EH (cell line): ENCODE measurements around the gene KIAA0319L.
"Not testable (repeated sequence)": the region's sequence is repeated elsewhere in the genome, so short reads cannot be mapped to it uniquely, and the experiment has no call there.

Source experiments
- DNase-seq: peaks from one replicate; pipeline ENCODE4 v3.0.0-alpha.2; 2015; ENCODE audit warnings: low read depth

The KIAA0319L gene

DNA sequence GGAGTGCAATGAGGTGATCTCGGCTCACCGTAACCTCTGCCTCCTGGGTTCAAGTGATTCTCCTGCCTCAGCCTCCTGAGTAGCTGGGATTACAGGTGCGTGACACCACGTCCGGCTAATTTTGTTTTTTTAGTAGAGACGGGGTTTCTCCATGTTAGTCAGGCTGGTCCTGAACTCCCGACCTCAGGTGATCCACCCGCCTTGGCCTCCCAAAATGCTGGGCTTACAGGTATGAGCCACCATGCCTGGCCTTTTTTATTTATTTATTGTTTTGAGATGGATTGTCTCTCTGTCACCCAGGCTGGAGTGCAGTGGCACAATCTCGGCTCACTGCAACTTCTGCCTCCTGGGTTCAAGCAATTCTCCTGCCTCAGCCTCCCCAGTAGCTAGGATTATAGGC, 24.4 kb upstream of the KIAA0319L start:
- DNase-seq: not testable (repeated sequence)

DNA sequence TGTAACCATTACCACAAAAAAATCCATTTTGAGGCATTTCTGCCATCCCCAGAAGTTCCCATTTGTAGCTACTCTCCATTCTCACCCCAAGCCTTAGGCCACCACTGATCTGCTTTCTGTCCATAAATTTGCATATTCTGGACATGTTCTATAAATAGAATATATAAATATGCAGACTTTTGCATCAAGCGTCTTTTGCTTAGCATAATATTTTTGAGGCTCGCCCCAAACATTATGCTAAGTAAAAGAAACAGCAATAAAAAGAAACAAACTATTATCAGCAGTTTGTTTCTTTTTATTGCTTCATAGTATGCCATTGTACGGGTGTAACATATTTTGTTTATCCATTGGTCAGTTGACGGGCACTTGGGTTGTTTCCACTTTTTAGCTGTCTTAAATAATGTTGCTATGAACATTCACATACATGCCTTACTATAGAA, 23.8 kb upstream of the KIAA0319L start:
- DNase-seq: no peak

DNA sequence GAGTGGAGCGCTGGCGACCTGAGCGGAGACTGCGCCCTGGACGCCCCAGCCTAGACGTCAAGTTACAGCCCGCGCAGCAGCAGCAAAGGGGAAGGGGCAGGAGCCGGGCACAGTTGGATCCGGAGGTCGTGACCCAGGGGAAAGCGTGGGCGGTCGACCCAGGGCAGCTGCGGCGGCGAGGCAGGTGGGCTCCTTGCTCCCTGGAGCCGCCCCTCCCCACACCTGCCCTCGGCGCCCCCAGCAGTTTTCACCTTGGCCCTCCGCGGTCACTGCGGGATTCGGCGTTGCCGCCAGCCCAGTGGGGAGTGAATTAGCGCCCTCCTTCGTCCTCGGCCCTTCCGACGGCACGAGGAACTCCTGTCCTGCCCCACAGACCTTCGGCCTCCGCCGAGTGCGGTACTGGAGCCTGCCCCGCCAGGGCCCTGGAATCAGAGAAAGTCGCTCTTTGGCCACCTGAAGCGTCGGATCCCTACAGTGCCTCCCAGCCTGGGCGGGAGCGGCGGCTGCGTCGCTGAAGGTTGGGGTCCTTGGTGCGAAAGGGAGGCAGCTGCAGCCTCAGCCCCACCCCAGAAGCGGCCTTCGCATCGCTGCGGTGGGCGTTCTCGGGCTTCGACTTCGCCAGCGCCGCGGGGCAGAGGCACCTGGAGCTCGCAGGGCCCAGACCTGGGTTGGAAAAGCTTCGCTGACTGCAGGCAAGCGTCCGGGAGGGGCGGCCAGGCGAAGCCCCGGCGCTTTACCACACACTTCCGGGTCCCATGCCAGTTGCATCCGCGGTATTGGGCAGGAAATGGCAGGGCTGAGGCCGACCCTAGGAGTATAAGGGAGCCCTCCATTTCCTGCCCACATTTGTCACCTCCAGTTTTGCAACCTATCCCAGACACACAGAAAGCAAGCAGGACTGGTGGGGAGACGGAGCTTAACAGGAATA, 20.1 kb upstream of the KIAA0319L start:
- DNase-seq: no peak

DNA sequence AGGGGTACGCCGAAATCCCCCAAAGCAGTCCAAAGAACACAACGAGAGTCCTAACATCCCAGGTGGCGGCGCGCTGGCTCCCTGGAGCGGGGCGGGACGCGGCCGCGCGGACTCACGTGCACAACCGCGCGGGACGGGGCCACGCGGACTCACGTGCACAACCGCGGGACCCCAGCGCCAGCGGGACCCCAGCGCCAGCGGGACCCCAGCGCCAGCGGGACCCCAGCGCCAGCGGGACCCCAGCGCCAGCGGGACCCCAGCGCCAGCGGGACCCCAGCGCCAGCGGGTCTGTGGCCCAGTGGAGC, 19.5 kb upstream of the KIAA0319L start:
- DNase-seq: not testable (repeated sequence)

DNA sequence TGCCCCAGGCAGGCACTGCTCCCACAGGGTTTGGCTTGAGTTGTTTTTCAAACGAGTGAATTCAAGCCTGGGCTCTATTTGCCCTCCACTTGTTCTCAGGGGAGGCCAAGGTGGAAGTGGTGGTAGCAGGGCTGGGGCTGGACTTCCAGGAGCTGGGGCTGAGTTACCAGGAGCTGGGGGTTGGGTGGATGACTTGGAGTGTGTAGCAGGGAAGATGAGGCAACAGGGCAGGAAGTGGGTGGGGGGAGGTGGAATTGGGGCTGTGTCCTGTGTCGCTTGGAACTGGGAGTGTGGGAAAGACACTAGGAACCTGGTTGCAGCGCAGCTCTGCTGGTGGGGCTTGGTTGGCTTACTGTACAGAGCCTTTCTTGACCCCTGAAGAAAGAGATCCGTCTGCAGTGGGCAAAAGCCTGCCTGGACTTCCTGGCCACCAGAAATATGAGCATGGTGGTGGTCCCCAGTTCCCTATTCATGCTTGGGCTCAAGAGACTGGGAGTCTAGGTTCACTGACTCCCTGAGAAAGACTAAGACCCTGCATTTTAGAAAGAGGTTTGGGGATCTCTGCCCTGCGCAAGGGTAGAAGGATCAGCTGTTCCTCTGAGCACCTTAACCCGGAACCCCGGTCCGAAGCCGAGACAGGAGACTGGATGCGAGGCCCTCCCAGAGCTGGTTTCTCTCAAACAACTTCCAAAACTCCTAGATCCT, 19.0 kb upstream of the KIAA0319L start:
- peak; percentile 56 for DNase-seq

DNA sequence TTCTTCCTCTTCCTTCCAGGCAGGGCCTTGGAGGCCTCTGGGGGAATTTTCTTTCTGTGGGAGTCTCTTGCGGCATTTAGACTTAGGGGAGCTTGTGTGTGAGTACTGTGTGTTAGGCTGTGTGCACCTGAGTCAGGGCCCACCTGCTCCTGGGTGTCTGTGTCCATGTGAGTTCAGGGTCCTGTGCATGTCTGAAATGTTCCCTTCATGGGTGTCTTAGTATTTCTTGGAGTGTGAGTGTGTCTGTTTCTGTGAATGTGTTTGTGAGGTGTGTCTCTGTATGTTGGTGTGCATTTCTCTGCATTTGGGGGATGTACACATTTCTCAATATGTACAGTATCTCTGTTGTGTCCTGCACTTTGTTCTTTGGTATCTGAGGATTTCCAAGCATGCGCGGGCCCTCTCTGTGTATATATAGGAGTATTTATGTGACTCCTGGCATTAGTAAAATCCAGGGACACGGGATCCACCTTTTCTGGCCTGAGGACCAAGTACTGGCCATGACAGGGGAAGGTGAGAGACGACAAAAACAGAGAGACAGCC, 18.3 kb upstream of the KIAA0319L start:
- no peak for DNase-seq

DNA sequence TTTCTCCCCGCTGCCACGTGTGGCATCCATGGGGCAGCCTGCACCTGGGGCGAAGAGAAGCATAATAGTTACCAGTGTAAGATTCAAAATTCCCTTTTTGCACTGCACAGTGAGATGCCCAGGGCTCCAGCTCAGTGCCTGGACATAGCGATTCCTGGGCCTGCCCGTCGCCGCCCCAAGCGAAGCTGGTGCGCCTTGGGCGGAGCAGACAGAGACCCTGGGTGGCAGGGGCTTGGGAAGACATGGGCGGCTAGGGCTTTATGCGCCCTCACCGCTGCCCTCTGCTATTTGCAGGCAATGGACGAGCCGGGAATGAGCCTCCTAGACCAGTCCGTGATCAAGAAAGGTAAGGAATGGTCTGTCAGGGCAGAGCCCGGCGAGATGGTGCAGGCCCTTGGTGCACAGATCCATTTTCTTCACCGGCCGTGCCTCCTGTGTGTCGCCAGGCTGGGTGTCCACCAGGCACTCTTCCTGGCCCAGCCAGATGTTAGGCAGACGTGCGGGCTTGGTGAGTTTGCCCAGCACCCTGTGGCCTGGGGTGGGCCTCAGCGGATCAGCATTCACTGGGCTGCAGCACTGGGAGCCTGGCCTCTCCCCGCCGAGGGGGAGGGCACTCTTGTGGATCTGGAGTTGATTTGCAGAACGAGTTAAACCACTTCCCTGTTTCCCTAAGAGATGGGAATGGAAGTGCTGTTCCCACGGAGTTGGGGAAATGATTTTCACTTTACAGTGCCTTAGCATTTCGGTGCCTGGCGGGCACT, 17.6 kb upstream of the KIAA0319L start:
- no peak for DNase-seq

DNA sequence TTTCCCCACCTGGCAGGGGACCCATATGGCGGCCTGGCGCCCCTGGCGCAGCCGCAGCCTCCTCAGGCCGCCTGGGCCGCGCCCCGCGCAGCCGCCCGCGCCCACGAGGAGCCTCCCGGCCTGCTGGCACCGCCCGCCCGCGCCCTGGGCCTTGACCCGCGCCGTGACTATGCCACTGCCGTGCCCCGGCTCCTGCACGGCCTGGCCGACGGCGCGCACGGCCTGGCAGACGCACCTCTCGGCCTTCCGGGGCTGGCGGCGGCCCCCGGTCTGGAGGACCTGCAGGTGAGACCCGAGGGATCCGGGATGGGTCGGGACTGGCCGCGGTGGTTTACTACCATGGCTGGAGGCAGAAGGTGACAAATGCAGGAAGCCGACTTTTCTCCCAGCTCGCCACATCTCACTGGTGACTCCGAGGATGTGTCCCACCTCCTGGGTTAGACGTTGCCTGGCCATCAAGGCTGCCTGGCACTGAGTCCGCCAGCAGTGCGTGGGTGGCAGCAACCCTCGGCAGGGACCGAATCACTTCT, 17.0 kb upstream of the KIAA0319L start:
- no peak for DNase-seq

DNA sequence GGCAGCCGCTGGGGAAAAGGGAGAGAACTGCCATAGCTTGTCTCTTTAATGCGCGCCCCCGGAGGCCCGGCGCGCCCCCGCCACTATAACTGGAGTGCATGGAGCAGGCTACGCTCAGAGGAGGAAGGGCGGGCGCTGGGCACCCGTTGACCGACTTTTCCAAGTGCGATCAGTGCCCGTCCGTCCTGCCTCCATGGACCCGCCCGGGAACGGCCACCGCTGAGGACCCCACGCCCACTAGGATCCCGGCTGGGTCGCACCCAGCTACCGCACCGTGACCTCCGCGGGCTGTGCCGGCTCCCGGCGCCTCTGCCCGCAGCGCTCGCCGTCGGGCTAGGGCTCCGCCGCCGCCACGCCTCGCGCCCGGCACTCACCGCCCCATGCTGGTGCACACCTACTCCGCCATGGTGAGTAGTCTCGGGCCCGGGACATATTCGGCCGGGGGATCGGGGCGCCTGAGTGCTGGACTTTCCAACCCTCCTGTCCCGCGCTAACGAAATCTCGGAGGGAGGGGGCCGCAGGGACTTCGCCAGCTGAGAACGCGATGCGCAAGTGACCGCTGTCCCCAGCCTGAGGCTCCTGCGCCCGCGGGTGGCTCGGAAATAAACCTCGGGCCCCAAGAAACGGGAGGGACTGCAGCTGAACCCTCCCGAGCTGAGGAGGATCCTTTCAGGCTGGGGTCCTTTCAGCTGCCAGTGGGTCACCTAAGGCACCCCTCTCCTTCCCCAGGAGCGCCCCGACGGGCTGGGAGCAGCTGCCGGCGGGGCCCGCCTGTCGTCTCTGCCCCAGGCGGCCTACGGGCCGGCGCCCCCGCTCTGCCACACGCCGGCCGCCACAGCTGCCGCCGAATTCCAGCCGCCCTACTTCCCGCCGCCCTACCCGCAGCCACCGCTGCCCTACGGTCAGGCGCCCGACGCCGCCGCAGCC, 16.3 kb upstream of the KIAA0319L start, which contains the start of gene TFAP2E:
Gene TFAP2E (plus strand): TSS at position 117 of the 927 bp plus-strand sequence. CDS start 264 bp downstream, at position 381.
- peak; percentile 60 for DNase-seq

DNA sequence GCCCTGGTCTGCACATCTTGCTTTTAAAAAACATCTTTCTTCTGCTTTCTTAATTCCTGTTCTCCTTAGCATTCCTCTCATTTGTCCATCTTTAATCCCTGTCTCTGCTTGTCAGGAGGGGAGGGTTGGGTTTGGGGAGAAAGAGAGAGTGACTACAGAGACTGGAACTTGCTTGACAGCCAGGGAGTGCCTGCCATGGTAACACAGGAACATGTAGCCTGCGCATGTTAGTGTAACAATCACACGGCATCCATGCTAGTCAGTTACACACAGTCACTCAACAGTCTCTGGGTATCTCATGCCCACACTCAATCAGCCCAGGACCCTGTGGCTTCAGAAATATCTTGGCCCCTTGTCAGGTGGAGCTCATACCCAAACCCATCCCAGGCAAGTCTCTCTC, 15.1 kb upstream of the KIAA0319L start:
- no peak for DNase-seq

DNA sequence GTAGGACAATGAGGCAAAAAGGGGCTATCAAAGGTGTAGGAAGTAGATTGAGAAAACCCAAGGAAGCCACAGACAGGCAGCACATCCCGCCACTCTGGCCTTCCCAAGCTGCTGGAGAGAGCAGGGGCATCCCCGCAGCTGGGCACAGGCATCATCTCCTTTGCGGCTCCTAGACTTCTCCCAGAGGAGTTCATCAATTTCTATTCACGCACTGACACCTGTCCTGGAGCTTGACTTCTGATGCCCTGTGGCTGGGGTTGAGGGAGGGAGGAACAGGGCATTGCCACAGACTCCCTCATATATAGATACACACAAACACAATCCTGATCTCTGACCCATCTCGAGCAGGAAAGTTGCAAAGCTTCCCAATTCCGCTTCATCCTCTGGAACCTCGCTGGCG, 14.1 kb upstream of the KIAA0319L start:
- no peak for DNase-seq

DNA sequence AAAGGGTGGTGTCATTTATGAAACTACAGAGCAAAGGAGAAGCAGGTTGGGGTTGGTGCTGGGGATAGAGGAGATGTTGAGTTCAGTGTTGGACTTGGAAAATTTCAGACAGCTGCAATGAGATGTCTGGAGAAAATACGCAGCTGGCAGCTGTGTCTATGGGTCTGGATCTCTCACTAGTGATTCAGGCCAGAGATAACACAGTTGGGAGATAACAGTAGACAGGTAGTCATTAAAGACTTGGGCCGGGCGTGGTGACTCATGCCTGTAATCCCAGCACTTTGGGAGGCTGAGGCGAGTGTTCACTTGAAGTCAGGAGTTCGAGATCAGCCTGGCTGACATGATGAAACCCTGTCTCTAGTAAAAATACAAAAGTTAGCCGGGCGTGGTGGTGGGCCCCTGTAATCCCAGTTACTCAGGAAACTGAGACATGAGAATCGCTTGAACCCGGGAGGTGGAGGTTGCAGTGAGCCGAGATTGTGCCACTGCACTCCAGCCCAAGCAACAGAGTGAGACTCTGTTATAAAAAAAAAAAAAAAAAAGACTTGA, 13.5 kb upstream of the KIAA0319L start:
- DNase-seq: no peak

DNA sequence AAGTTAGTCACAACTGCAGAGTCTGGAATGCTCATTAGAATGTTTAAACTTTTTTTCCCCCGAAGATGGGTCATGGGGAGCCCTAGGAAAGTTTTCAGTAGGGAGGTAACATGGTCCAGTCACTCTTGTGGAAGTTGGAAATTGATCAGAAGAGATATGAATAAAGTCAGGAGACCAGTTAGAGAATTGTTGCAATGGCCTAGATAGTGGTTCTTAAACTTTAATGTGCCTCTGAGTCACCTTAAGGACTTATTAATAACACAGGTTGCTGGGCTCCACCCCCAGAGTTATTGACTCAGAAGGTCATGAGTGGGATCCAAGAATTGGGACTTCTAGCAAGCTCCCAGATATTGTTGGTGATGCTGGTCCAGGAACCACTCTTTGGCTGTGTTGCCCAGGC, 12.7 kb upstream of the KIAA0319L start:
- DNase-seq: peak; percentile 47

DNA sequence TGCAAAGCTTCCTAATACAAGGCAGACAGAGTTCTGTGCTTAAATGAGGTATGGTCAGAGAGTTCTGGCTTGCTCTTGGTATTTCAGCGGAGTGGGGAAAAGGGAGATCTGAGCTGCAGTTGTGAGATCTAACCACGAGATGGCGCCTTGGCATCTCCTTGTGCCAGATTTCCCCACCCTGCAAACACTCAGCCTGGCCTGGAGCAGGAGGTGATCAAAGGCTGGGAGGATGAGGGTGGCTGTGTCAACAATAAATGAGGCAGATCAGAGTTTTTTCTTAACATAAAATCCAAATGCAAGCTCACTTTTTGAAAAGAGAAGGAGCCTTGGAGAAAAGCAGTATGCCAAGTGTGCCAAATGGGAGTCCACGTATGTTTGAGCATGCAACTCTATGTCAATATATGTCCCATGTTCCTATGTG, 11.8 kb upstream of the KIAA0319L start:
- DNase-seq: peak; percentile 75

DNA sequence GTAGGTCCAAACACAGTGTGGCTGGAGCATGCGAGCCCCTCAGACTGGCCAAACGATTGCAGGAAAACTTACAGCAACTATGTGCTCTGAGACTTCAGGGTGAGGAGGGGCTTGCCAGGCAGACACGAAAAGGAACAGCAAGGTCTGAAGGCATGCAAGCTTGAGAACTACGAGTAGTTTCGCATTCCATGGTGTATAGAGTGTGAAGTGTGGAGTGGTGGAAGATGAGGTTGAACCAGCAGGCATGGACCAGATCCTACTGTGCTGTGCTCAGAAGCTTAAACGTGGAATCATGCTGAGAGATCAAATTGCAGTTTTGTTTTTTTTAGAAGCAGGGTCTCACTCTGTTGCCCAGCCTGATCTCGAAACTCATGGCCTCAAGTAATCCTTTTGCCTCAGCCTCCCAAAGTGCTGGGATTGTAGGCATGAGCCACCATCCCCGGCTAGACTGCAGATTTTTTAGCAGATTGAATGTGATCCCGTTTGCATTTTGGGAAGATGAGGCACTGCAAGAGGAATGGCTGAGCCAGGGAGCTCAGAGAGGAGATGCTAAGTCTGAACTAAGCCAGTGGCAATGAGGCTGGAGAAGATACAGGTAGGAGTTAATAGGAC, 10.8 kb upstream of the KIAA0319L start:
- DNase-seq: no peak

DNA sequence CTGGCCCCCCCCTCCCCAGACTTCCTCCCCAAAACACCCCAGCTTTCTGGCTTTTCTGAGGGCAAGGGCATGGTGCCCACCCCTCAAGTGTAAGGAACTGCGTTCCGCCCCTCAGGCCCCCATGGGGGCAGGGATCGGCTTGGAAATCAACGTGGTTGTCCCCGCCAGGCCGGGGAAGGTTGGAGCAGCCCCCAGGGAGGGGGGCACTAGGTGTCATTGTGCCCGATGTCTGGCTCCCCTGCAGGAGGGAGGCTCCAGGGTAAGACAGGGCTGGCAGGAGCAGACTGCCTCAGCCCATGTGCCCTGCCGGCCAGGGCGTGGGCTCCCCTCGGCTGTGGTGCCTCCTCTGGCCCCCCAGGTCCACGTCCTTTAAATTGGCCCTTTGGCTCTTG, 8.5 kb upstream of the KIAA0319L start:
- DNase-seq: no peak

DNA sequence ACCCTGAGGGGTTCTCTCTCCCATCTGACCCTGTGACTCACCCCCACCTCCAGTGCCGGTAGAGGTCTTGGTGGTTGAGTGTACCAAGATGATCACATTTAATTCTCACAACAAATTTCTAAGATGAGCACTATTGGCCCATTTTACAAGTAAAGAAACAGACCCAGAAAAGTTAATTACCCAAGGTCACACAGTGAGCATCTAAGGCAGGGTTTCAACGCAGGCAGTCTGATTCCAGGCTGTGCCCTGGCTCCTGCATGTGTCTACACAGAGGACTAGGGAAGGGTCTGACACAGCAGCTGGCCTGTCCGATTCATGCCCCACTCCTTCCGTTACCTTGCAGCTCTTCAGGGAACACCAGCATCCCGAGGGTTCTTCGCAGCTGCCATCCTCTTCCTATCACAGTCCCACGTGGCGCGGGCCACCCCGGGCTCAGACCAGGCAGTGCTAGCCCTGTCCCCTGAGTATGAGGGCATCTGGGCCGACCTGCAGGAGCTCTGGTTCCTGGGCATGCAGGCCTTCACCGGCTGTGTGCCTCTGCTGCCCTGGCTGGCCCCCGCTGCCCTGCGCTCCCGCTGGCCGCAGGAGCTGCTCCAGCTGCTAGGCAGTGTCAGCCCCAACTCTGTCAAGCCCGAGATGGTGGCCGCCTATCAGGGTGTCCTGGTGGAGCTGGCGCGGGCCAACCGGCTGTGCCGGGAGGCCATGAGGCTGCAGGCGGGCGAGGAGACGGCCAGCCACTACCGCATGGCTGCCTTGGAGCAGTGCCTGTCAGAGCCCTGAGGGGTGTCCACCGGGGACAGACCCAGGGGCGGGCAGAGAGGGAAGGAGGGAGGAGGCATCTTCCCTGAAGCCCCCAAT, 7.9 kb upstream of the KIAA0319L start:
- no peak for DNase-seq

DNA sequence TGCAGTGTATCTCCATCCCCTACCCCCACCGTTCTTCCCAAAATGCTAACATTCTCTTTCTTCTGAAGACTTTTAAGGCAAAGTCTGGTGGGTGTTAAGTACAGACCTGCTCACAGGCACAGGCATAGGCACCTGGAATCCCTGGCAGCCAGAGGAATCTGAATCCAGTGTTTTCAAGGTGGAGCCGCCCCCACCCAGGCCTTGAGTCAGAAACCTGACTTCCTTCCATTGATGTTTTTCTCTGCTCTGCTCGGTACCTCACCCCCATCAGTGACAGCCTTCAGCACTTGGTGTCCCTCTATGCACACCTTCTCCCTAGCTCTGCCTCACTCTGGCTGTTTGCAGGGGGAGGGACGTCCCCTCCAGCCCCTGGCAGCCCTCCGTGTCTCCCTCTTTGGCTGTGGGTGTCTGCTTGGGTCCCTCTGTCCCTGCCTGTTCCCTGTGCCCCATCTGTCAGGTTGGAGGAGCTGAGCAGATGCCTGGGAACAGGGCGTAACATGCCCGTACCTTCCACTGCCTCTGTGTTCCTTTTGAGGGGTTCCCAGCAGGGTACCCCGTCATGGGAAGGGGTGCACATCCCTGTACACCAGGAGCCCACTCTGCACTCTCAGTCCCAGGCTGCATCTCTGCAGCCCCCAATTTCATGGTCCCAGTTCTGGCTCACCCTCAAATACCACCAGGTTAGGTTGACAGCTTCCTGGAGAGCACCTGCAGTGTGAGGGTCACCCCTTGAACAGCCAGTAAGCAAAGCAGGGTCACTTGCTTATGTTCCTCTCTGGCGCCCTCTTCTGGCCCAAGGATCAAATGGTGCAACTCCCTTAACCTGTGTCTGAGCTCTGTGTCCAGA, 7.1 kb upstream of the KIAA0319L start:
- DNase-seq: peak; percentile 78
